ENCODE results near the gene NOVA1. TPM values are rescaled to one million over a fixed set of nuclear protein-coding genes. Genes with fewer than 3 reads are reported as not detected.

The NOVA1 gene
- total RNA-seq, 1 donor from 2014 or later = 12.5 TPM

GRCh38 chr14:26606729-26607312, 9.0 kb upstream of the NOVA1 start:
- no peaks in the 10 kb centered on the region for H3K9me3 ChIP-seq (ENCODE audit: control insufficient read depth in 3 of 3, low read length in 3 of 3)
- H3K9ac ChIP-seq (ENCODE audit: low read depth in 1 of 3, low read length in 3 of 3) = no peak overlapping the region
- H3K36me3 ChIP-seq (ENCODE audit: control insufficient read depth in 3 of 3, insufficient read depth in 3 of 3, low read length in 3 of 3) = no peaks in the 10 kb centered on the region
- H3K4me1 ChIP-seq (ENCODE audit: control insufficient read depth in 3 of 3, insufficient read depth in 3 of 3, low read length in 3 of 3) = no peaks in the 10 kb centered on the region
- H3K27me3 ChIP-seq (ENCODE audit: control insufficient read depth in 3 of 3, insufficient read depth in 3 of 3, low read length in 3 of 3) = no peaks in the 10 kb centered on the region
- H3K27ac ChIP-seq (ENCODE audit: low read depth, low read length) = no peak overlapping the region
- no peak overlapping the region for H3K4me3 ChIP-seq (ENCODE audit: low read length in 3 of 3)

DNA sequence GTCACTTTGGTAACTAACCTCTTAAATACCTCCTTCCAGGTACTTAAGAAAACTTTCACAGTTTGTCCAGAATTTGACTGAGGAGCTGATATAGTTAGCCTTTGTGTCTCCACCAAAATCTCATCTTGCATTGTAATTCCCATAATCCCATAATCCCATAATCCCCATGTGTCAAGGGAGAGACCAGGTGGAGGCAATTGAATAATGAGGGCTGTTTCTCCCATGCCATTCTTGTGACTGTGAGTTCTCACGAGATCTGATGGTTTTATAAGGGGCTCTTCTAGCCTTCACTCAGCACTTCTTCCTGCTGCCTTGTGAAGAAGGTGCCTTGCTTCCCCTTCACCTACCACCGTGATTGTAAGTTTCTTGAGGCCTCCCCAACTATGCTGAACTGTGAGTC, 7.8 kb upstream of the NOVA1 start:
- Histone ChIP-seq H3K27me3 (ENCODE audit: control insufficient read depth in 3 of 3, insufficient read depth in 3 of 3, low read length in 3 of 3) (no peaks in the 10 kb centered on the region), H3K9ac (ENCODE audit: low read depth in 1 of 3, low read length in 3 of 3) (no peak overlapping the region), H3K9me3 (ENCODE audit: control insufficient read depth in 3 of 3, low read length in 3 of 3) (no peaks in the 10 kb centered on the region), H3K4me3 (ENCODE audit: low read length in 3 of 3) (no peak overlapping the region), H3K4me1 (ENCODE audit: control insufficient read depth in 3 of 3, insufficient read depth in 3 of 3, low read length in 3 of 3) (no peaks in the 10 kb centered on the region), H3K27ac (ENCODE audit: low read depth, low read length) (no peak overlapping the region), H3K36me3 (ENCODE audit: control insufficient read depth in 3 of 3, insufficient read depth in 3 of 3, low read length in 3 of 3) (no peaks in the 10 kb centered on the region)

- no peak overlapping the region for H3K4me3 ChIP-seq (ENCODE audit: low read length in 3 of 3)
- no peak overlapping the region for H3K9ac ChIP-seq (ENCODE audit: low read depth in 1 of 3, low read length in 3 of 3)
- H3K36me3 ChIP-seq (ENCODE audit: control insufficient read depth in 3 of 3, insufficient read depth in 3 of 3, low read length in 3 of 3) = no peaks in the 10 kb centered on the region
Observed at GRCh38 chr14:26602902-26603301, 5.1 kb upstream of the NOVA1 start.

DNA sequence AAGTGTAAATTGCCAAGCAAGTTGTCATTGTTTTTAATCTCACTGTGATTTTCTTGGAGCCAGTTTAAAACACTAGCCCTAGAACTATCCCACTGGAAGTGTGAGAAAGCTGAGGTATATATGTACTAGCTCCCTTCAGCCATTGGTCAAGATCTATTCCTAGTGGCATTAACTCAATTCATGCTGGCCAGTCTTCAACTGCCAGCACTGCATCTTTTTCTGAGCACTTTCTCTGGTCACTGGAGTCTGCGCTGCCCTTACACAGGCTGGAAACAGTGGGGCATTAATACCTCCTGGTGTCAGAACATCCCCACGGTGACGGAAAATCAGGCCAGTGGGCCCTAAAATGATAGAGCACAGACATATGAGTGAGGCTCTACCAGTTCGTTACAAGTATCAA, 4.0 kb upstream of the NOVA1 start:
- H3K4me3 ChIP-seq (ENCODE audit: low read length in 3 of 3) = no peak overlapping the region
- no peaks in the 10 kb centered on the region for H3K9me3 ChIP-seq (ENCODE audit: control insufficient read depth in 3 of 3, low read length in 3 of 3)
- H3K4me1 ChIP-seq (ENCODE audit: control insufficient read depth in 3 of 3, insufficient read depth in 3 of 3, low read length in 3 of 3) = peaks cover 0 to 6% (median 0%) of the 10 kb centered on the region in 3 donors
- H3K27ac ChIP-seq (ENCODE audit: low read depth, low read length) = no peak overlapping the region
- peaks cover 0 to 5% (median 0%) of the 10 kb centered on the region in 3 donors for H3K27me3 ChIP-seq (ENCODE audit: control insufficient read depth in 3 of 3, insufficient read depth in 3 of 3, low read length in 3 of 3)
- no peaks in the 10 kb centered on the region for H3K36me3 ChIP-seq (ENCODE audit: control insufficient read depth in 3 of 3, insufficient read depth in 3 of 3, low read length in 3 of 3)
- H3K9ac ChIP-seq (ENCODE audit: low read depth in 1 of 3, low read length in 3 of 3) = no peak overlapping the region

More at GRCh38 chr14:26602902-26603301, 5.1 kb upstream of the NOVA1 start:
- Histone ChIP-seq H3K9me3 (ENCODE audit: control insufficient read depth in 3 of 3, low read length in 3 of 3) (no peaks in the 10 kb centered on the region), H3K27ac (ENCODE audit: low read depth, low read length) (no peak overlapping the region), H3K27me3 (ENCODE audit: control insufficient read depth in 3 of 3, insufficient read depth in 3 of 3, low read length in 3 of 3) (peaks cover 0 to 3% (median 0%) of the 10 kb centered on the region in 3 donors), H3K4me1 (ENCODE audit: control insufficient read depth in 3 of 3, insufficient read depth in 3 of 3, low read length in 3 of 3) (peaks cover 0 to 6% (median 0%) of the 10 kb centered on the region in 3 donors)

- Histone ChIP-seq H3K9me3 (ENCODE audit: control insufficient read depth in 3 of 3, low read length in 3 of 3) (no peaks in the 10 kb centered on the region), H3K27ac (ENCODE audit: low read depth, low read length) (no peak overlapping the region), H3K36me3 (ENCODE audit: control insufficient read depth in 3 of 3, insufficient read depth in 3 of 3, low read length in 3 of 3) (no peaks in the 10 kb centered on the region), H3K27me3 (ENCODE audit: control insufficient read depth in 3 of 3, insufficient read depth in 3 of 3, low read length in 3 of 3) (peaks cover 2 to 11% (median 9%) of the 10 kb centered on the region in 3 donors), H3K4me1 (ENCODE audit: control insufficient read depth in 3 of 3, insufficient read depth in 3 of 3, low read length in 3 of 3) (peaks cover 0 to 6% (median 0%) of the 10 kb centered on the region in 3 donors), H3K4me3 (ENCODE audit: low read length in 3 of 3) (peak overlapping the region in 2 of 3 donors; percentile 71 to 76), H3K9ac (ENCODE audit: low read depth in 1 of 3, low read length in 3 of 3) (no peak overlapping the region)
Observed at GRCh38 chr14:26599291-26599690, 1.5 kb upstream of the NOVA1 start.

DNA sequence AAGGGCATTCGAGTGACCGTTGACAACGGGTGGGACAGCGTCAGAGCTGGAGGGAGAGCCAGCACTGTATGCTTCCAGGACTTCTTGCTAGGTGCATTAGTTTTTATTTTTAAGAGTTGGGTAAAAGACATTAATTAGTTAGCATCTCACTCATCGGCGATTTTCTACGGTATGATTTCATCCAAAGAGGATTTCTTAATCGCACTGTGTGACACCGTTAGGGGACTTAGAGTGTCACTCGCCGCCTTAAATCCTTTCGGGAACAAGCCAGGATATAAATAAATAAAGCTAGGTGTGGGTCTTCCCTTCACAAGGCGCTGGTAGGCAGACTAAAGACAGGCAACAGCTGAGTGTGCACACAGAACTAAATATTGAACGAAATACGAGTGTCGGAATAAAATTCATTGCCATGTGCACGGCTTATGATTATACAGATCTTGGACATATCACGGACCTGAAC, 869 bp upstream of the NOVA1 start:
- H3K27me3 ChIP-seq (ENCODE audit: control insufficient read depth in 3 of 3, insufficient read depth in 3 of 3, low read length in 3 of 3) = peaks cover 2 to 11% (median 9%) of the 10 kb centered on the region in 3 donors
- H3K27ac ChIP-seq (ENCODE audit: low read depth, low read length) = peak overlapping the region; percentile 28
- H3K4me1 ChIP-seq (ENCODE audit: control insufficient read depth in 3 of 3, insufficient read depth in 3 of 3, low read length in 3 of 3) = peaks cover 0 to 6% (median 0%) of the 10 kb centered on the region in 3 donors
- no peaks in the 10 kb centered on the region for H3K36me3 ChIP-seq (ENCODE audit: control insufficient read depth in 3 of 3, insufficient read depth in 3 of 3, low read length in 3 of 3)
- H3K4me3 ChIP-seq (ENCODE audit: low read length in 3 of 3) = peak overlapping the region; percentile 69 to 76 (median 71)
- no peaks in the 10 kb centered on the region for H3K9me3 ChIP-seq (ENCODE audit: control insufficient read depth in 3 of 3, low read length in 3 of 3)
- H3K9ac ChIP-seq (ENCODE audit: low read depth in 1 of 3, low read length in 3 of 3) = peak overlapping the region in 2 of 3 donors; percentile 39 to 73

- H3K27ac ChIP-seq (ENCODE audit: low read depth, low read length) = peak overlapping the region; percentile 28
- no peaks in the 10 kb centered on the region for H3K36me3 ChIP-seq (ENCODE audit: control insufficient read depth in 3 of 3, insufficient read depth in 3 of 3, low read length in 3 of 3)
- peaks cover 2 to 11% (median 9%) of the 10 kb centered on the region in 3 donors for H3K27me3 ChIP-seq (ENCODE audit: control insufficient read depth in 3 of 3, insufficient read depth in 3 of 3, low read length in 3 of 3)
- H3K4me1 ChIP-seq (ENCODE audit: control insufficient read depth in 3 of 3, insufficient read depth in 3 of 3, low read length in 3 of 3) = peaks cover 0 to 6% (median 0%) of the 10 kb centered on the region in 3 donors
- no peaks in the 10 kb centered on the region for H3K9me3 ChIP-seq (ENCODE audit: control insufficient read depth in 3 of 3, low read length in 3 of 3)
- peak overlapping the region; percentile 39 to 73 (median 73) for H3K9ac ChIP-seq (ENCODE audit: low read depth in 1 of 3, low read length in 3 of 3)
- peak overlapping the region; percentile 69 to 76 (median 71) for H3K4me3 ChIP-seq (ENCODE audit: low read length in 3 of 3)
Observed at GRCh38 chr14:26598081-26598671, 343 bp upstream of the NOVA1 start.

DNA sequence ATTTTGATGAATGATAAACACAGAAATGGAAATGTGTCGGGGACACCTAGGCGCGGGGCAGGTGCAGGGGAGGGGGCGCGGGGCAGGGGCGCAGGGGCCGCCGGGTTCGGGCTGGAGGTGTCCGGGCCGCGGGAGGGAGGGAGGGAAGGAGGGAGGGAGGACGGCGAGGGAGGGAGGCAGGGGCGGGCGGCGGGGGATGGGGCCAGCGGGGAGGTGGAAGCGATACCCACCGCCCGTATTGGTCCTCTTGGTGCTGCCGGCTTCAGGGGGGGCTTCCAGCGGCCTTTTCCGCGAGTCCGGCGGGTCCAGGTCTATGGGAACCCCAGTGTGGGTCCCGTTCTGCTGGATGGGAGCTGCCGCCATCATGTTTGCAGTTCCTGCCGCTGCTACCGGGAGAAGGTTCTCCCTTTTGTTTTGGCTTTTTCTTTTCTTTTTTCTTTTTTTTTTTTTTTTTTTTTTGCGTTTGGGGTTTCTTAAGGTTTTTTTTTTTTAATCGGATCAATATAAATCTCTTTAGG, 703 bp downstream of the NOVA1 start:
- Histone ChIP-seq H3K27me3 (ENCODE audit: control insufficient read depth in 3 of 3, insufficient read depth in 3 of 3, low read length in 3 of 3) (peaks cover 2 to 11% (median 9%) of the 10 kb centered on the region in 3 donors), H3K4me1 (ENCODE audit: control insufficient read depth in 3 of 3, insufficient read depth in 3 of 3, low read length in 3 of 3) (peaks cover 0 to 6% (median 0%) of the 10 kb centered on the region in 3 donors), H3K9ac (ENCODE audit: low read depth in 1 of 3, low read length in 3 of 3) (peak overlapping the region; percentile 44 to 73 (median 60)), H3K36me3 (ENCODE audit: control insufficient read depth in 3 of 3, insufficient read depth in 3 of 3, low read length in 3 of 3) (no peaks in the 10 kb centered on the region), H3K4me3 (ENCODE audit: low read length in 3 of 3) (peak overlapping the region; percentile 64 to 74 (median 71)), H3K27ac (ENCODE audit: low read depth, low read length) (peak overlapping the region; percentile 32), H3K9me3 (ENCODE audit: control insufficient read depth in 3 of 3, low read length in 3 of 3) (no peaks in the 10 kb centered on the region)

- Histone ChIP-seq H3K4me1 (ENCODE audit: control insufficient read depth in 3 of 3, insufficient read depth in 3 of 3, low read length in 3 of 3) (peaks cover 0 to 6% (median 0%) of the 10 kb centered on the region in 3 donors), H3K27me3 (ENCODE audit: control insufficient read depth in 3 of 3, insufficient read depth in 3 of 3, low read length in 3 of 3) (peaks cover 2 to 11% (median 9%) of the 10 kb centered on the region in 3 donors), H3K9ac (ENCODE audit: low read depth in 1 of 3, low read length in 3 of 3) (peak overlapping the region; percentile 20 to 36 (median 23)), H3K36me3 (ENCODE audit: control insufficient read depth in 3 of 3, insufficient read depth in 3 of 3, low read length in 3 of 3) (no peaks in the 10 kb centered on the region), H3K27ac (ENCODE audit: low read depth, low read length) (no peak overlapping the region), H3K4me3 (ENCODE audit: low read length in 3 of 3) (peak overlapping the region; percentile 60 to 70 (median 60)), H3K9me3 (ENCODE audit: control insufficient read depth in 3 of 3, low read length in 3 of 3) (no peaks in the 10 kb centered on the region)
Observed at GRCh38 chr14:26596543-26597061, 1.2 kb downstream of the NOVA1 start.

All from skeletal muscle tissue (tissue), 4 donors.